Aorta (tissue), 5 donors: ENCODE results near the gene TTC7B. TPM values are rescaled to one million over a fixed set of nuclear protein-coding genes. Genes with fewer than 3 reads are reported as not detected.

ENCODE experiments used
- ATAC-seq: fragments of 200-7000 bp; cut with Tn5 transposase; one replicate; pipeline ENCODE4 v1.9.1; 2022; ENCODE audit warnings: moderate library complexity; ENCODE audit not compliant: low FRiP score
- DNase-seq, 2 donors: peaks; one replicate each; pipeline ENCODE4 v3.0.0-alpha.2; 2020
- H3K27ac ChIP-seq, 2 donors: one replicate each; pipeline ENCODE4 v1.5.1; 2013; ENCODE audit warnings: low read length in 2 of 2, mild to moderate bottlenecking in 2 of 2, moderate library complexity in 2 of 2, control low read depth in 1 of 2, inconsistent platforms in 1 of 2, low read depth in 1 of 2
- H3K27me3 ChIP-seq, 2 donors: one replicate each; pipeline ENCODE4 v1.6.1; 2013; ENCODE audit warnings: control low read depth in 1 of 2, low read length in 1 of 2, mild to moderate bottlenecking in 1 of 2, moderate library complexity in 1 of 2; ENCODE audit not compliant: insufficient read depth in 2 of 2, control insufficient read depth in 1 of 2
- H3K36me3 ChIP-seq, 2 donors: one replicate each; pipeline ENCODE4 v1.6.1; 2013; ENCODE audit warnings: control low read depth in 1 of 2, low read length in 1 of 2, mild to moderate bottlenecking in 1 of 2; ENCODE audit not compliant: insufficient read depth in 2 of 2, control insufficient read depth in 1 of 2
- H3K4me1 ChIP-seq, 2 donors: one replicate each; pipeline ENCODE4 v1.6.1; 2013; ENCODE audit warnings: low read length in 2 of 2, control low read depth in 1 of 2, mild to moderate bottlenecking in 1 of 2, moderate library complexity in 1 of 2; ENCODE audit not compliant: insufficient read depth in 2 of 2, control insufficient read depth in 1 of 2
- H3K4me3 ChIP-seq, 2 donors: one replicate each; pipeline ENCODE4 v1.5.1; 2013; ENCODE audit warnings: low read length in 2 of 2, control low read depth in 1 of 2, mild to moderate bottlenecking in 1 of 2
- H3K9me3 ChIP-seq: one replicate; pipeline ENCODE4 v1.6.1; 2013; ENCODE audit warnings: mild to moderate bottlenecking, low read length; ENCODE audit not compliant: control insufficient read depth
- WGBS, 2 donors: extraction: QIAGEN DNeasy Blood & Tissue Kit; methylation state at CpG; one replicate each; pipeline ENCODE4 v1.1.7; 2013; 5-methylcytosine and 5-hydroxymethylcytosine counted together
- intact Hi-C, 2 donors: fragments of 100-400 bp; cut with DNase I; formaldehyde crosslinking; loops; one replicate each; pipeline versions ENCODE4 v1.14.2 to v1.15.0; 2022
- polyA plus RNA-seq, 2 donors: library from polyadenylated mRNA; stranded (reverse); fragments of 200-250 nt; gene quantifications; one replicate each; pipeline ENCODE4 v1.2.3, GENCODE V29; 2013
- total RNA-seq, 2 donors: library from RNA; stranded (reverse); fragmentation: NEBNext Ultra II Directional; extraction: Animal tissue kit (Norgen Biotek cat#: 25700); gene quantifications; one replicate each; pipeline ENCODE4 v1.2.1, GENCODE V29; 2021
- donor health status: healthy with polysubstance abuse.
- donor health status: Bipolar disorder and iron deficiency.
- donor health status: DM: no; HTN: no; CAD: no.
- donor health status: DM: no; HTN: no; CAD: no.
- donor health status: DM: yes; HTN: yes; CAD: no.

TTC7B gene
- total and polyA plus RNA-seq, 4 donors, result 17.9 to 57.4 (median 40.1) TPM

DNA sequence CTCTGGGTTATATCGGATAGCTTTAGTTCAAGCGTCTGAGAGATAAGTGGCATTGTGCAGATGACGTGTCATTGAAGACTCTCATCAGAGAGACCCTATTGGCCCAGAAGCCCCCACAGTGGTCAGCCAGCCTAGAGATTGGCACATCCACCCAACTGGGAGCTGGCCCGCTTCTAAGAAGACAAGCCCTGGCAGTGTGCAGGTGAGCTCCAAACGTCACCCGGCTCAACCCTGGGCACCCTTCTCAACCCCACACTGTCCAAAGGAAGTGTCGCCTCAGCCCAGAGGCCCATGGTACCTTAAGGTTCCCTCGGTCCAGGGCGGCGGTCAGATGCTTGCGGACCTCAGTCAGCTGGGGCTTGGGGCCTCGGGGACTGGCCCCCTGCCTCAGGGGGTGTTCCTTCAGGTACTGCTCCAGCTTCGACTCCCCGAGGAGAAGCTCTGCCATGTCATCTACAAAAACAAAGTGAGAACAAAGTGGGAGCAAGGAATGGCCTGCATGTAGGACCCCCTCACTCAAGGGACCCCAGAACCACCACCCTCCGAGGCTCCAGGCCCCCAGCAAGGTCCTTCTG lies 30.3 kb downstream of the TTC7B start:
- DNase-seq, result peak in 1 of 2 donors; percentile 45
- Histone ChIP-seq H3K4me3 (no peak overlapping the region), H3K27ac (no peak overlapping the region), H3K27me3 (no peaks in the 10 kb centered on the region), H3K9me3 (no peaks in the 10 kb centered on the region), H3K4me1 (no peaks in the 10 kb centered on the region), H3K36me3 (peaks cover 0 to 2% of the 10 kb centered on the region in 2 donors)
- WGBS, 2 donors, result 94 to 95% methylated on average over 15 of the region's 15 CpGs
- intact Hi-C loops, result no loop called here
- no peak for ATAC-seq

DNA sequence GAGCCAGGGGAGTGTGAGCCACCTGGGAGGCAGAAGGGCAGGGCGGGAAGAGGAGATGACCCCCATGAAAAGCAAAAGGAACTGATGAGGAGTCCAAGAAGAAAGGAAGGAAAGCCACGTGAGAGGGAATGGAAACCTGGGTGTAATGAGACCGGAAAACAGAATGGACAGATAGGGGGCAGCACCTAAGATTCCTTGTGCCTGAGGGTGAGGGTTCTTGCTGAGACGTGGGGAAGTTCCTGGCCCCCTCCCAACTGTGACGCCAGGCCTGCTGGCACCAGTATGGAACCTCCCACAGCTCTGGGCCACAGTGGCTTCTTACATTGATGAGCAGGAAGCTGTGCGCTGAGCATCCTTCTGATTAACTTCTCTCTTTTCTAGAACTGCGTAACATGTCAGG lies 30.8 kb downstream of the TTC7B start:
- H3K36me3 ChIP-seq, result peaks cover 0 to 2% of the 10 kb centered on the region in 2 donors
- no peak for ATAC-seq
- intact Hi-C loops, result no loop called here
- no peaks in the 10 kb centered on the region for H3K9me3 ChIP-seq
- H3K27ac ChIP-seq, result no peak overlapping the region
- WGBS, 2 donors, result 64 to 65% methylated on average over 7 of the region's 7 CpGs
- no peaks in the 10 kb centered on the region for H3K4me1 ChIP-seq
- H3K27me3 ChIP-seq, result no peaks in the 10 kb centered on the region
- H3K4me3 ChIP-seq, result no peak overlapping the region
- DNase-seq, result peak; percentile 85 to 86

DNA sequence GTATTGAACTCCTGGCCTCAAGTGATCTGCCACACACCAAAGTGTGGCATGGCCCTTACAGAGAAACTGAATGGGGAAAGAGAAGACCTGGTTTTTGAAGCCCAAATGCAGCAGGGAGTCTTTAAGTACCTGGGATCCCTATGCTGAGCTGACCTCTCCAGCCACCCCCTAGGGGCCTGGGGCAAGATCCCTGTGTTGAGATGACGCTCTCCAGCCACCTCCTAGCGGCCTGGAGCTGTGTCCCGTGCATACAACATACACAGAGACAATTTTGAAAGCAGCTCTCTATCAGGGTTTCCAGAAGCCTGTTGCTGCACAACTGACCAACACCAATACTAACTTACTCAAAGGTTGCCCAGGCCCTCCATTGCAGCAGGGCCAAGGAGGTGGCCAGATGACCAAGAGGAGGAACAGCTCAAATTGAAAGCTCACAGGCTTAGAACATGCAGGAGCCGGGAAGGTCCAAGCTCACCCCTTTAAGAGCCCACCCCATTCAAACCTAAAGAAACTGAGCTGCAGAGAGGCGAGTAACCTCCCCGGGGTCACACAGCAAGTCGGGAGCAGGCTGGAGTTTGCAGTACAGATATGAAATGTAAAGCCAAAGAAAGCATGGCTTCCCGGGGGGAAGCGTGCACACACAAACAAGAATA lies 31.5 kb downstream of the TTC7B start:
- peaks cover 0 to 2% of the 10 kb centered on the region in 2 donors for H3K36me3 ChIP-seq
- WGBS, 2 donors, result 83 to 88% methylated on average over 9 of the region's 9 CpGs
- ATAC-seq (no peak), DNase-seq (no peak)
- H3K4me3 ChIP-seq, result no peak overlapping the region
- no peaks in the 10 kb centered on the region for H3K4me1 ChIP-seq
- no peaks in the 10 kb centered on the region for H3K9me3 ChIP-seq
- intact Hi-C loops, result no loop called here
- no peaks in the 10 kb centered on the region for H3K27me3 ChIP-seq
- H3K27ac ChIP-seq, result no peak overlapping the region

DNA sequence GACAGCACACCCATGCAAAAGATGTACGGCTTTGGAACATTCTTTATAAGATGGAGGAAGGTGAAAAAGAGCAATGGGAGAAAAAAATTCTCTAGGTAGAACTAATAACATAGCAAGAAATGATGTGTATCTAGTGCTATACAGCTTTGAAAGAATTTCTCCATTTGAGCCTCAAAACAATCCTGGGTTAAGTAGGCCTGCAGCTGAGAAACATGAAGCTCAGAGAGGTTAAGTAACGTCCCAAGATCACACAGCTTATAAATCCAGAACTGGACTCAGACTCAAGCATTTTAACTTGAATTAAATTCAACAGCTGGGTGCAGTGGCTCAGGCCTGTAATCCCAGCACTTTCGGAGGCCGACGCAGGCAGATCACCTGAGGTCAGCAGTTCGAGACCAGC lies 32.9 kb downstream of the TTC7B start:
- H3K4me3 ChIP-seq, result no peak overlapping the region
- H3K27ac ChIP-seq, result no peak overlapping the region
- no peak for DNase-seq
- ATAC-seq, result no peak
- intact Hi-C loops, result no loop called here
- no peaks in the 10 kb centered on the region for H3K9me3 ChIP-seq
- WGBS, 2 donors, result 96% methylated on average over 6 of the region's 6 CpGs
- H3K27me3 ChIP-seq, result no peaks in the 10 kb centered on the region
- H3K4me1 ChIP-seq, result no peaks in the 10 kb centered on the region
- H3K36me3 ChIP-seq, result peaks cover 0 to 2% of the 10 kb centered on the region in 2 donors

DNA sequence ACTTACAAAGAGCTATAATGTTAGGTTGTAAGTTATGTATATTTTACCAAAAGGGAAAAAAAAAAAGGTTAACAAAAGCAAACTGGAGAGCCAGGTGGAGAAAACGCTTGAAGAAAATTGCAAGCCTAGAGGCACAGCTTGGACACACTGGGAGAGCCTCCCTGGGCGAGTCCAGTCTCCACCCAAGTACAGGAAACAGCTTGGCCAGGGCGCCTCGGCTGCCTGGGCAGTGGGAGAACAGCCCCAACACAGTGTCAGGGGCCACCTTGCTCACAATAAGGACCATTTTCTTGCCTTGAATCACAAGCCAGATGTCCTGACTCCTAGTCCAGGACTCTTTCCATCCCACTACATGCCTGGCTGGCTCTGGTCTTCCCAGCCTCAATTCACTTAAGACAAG lies 33.3 kb downstream of the TTC7B start:
- H3K4me1 ChIP-seq, result no peaks in the 10 kb centered on the region
- 88 to 91% methylated on average over 4 of the region's 4 CpGs for WGBS, 2 donors
- H3K4me3 ChIP-seq, result no peak overlapping the region
- no peak for DNase-seq
- no peaks in the 10 kb centered on the region for H3K27me3 ChIP-seq
- no peak for ATAC-seq
- H3K36me3 ChIP-seq, result peaks cover 0 to 2% of the 10 kb centered on the region in 2 donors
- intact Hi-C loops, result no loop called here
- H3K9me3 ChIP-seq, result no peaks in the 10 kb centered on the region
- no peak overlapping the region for H3K27ac ChIP-seq

DNA sequence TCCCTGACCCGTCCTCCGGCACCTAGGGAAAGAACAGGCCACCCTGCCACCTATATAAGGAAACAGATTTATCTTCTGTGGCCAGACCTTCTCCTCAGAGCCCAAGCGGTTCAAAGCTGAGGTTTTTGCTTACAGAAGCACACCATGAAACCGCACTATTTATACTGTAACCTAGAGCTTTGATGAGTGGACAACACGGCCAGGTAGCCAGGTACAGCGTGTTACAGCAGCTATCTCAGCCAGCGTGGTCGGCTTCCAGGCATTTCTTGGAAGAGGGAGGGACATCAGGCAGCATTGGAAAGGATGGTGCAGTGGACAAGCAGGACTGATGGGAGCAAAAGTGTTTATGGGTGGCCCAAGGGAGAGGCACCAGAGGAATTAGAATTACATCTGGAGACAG lies 34.4 kb downstream of the TTC7B start:
- DNase-seq, result no peak
- intact Hi-C loops, result no loop called here
- 91 to 93% methylated on average over 8 of the region's 8 CpGs for WGBS, 2 donors

DNA sequence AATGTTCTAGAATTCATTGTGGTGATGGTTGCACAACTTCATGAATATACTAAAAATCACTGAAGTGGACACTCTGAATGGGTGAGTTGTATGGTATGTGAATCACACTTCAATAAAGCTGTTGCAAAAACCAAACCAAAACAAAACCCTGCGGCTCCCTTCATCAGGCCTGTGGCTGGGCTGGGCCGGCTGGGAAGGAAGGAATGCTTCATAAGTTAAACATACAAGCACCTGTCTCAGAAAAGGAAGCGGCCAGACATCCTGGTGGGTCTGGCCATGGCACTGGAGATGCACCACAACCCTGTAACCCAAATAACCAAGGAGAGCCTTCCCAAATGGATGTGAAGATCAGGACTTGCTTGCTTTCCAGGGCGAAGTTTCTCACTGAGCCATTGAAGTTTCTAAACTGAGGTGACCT lies 34.9 kb downstream of the TTC7B start:
- Histone ChIP-seq H3K9me3 (no peaks in the 10 kb centered on the region), H3K27me3 (no peaks in the 10 kb centered on the region), H3K36me3 (peaks cover 0 to 2% of the 10 kb centered on the region in 2 donors), H3K27ac (no peak overlapping the region), H3K4me1 (no peaks in the 10 kb centered on the region), H3K4me3 (no peak overlapping the region)
- ATAC-seq, result no peak
- WGBS, 2 donors, result 92 to 96% methylated on average over 4 of the region's 4 CpGs
- DNase-seq, result no peak
- intact Hi-C loops, result no loop called here

More for the DNA sequence above, 34.4 kb downstream of the TTC7B start:
- ATAC-seq, result no peak
- H3K36me3 ChIP-seq, result peaks cover 0 to 2% of the 10 kb centered on the region in 2 donors
- H3K9me3 ChIP-seq, result no peaks in the 10 kb centered on the region
- H3K4me1 ChIP-seq, result no peaks in the 10 kb centered on the region
- no peak overlapping the region for H3K27ac ChIP-seq
- H3K4me3 ChIP-seq, result no peak overlapping the region
- no peaks in the 10 kb centered on the region for H3K27me3 ChIP-seq

DNA sequence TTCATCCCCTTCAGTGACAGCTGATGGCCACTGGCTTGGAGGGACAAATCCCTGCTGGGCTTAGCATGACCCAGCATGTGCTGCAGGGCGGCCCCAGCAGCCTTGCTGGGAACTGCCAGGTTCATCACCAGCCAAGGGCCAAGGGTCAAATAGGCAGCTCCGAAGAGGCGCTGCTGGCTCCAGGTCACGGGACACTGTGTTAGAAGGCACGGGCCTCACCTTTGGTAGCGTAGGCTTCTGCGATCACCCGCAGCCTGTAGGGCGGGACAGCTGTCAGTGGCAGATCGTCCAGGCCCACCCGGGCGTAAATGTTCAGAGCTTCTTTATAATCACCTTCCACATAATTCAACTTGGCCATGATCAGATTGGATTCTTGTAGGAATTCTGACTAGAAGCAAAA lies 35.7 kb downstream of the TTC7B start:
- intact Hi-C loops, result no loop called here
- ATAC-seq (no peak), DNase-seq (no peak)
- no peak overlapping the region for H3K4me3 ChIP-seq
- 96 to 98% methylated on average over 12 of the region's 12 CpGs for WGBS, 2 donors
- H3K27me3 ChIP-seq, result no peaks in the 10 kb centered on the region
- H3K36me3 ChIP-seq, result peaks cover 0 to 2% of the 10 kb centered on the region in 2 donors
- no peaks in the 10 kb centered on the region for H3K9me3 ChIP-seq
- no peak overlapping the region for H3K27ac ChIP-seq
- no peaks in the 10 kb centered on the region for H3K4me1 ChIP-seq

DNA sequence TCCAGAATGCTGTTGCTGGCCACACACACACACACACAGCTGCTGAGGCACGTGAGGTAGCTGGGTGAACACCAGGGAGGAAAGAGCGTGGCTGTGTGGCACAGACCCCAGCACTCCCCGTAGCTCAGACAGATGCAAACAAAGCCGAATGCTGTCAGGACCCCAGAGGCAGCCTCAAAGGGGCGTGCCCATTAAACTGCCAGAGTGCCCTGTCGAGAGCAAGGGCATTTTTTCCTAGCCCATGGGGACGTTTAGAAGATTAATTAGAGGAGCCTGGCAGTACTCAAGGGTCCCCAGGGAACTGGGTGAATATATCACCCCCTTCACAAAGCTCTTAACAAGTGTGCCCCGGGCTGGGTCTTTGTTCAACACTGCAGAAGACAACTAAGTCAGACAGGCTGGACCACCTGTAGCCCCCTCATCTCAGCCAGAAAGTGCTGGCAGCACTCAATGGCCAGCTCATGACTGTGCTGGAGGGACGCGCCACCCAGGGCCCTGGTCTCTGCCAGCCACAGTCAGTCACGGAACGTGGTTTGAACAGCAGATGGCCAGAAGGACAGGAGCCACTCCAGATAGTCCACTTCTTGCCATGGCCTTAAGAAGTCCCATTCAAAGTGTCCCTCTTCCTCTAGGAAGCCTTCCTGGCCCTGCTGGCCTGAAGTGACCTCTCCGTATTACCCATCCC lies 37.5 kb downstream of the TTC7B start:
- Histone ChIP-seq H3K27ac (no peak overlapping the region), H3K27me3 (no peaks in the 10 kb centered on the region), H3K36me3 (no peaks in the 10 kb centered on the region), H3K4me1 (no peaks in the 10 kb centered on the region), H3K9me3 (no peaks in the 10 kb centered on the region), H3K4me3 (no peak overlapping the region)
- WGBS, 2 donors, result 32 to 46% methylated on average over 13 of the region's 13 CpGs
- ATAC-seq (no peak), DNase-seq (no peak)
- intact Hi-C loops, result no loop called here
